Daoy (cell line): ENCODE measurements around the gene SOCS4. TPM values are rescaled to one million over a fixed set of nuclear protein-coding genes. Genes with fewer than 3 reads are reported as not detected.
"Not testable (repeated sequence)": the region's sequence is repeated elsewhere in the genome, so short reads cannot be mapped to it uniquely, and the experiment has no call there.

Experiments used
- DNase-seq: peaks from one replicate; pipeline ENCODE4 v3.0.0-alpha.2; 2015; ENCODE audit warnings: low read depth
- total RNA-seq: library from RNA; depleted of rRNA; stranded (reverse); fragments of >200 nt; shearing (Covaris generic); gene quantifications from 2 replicates; pipeline ENCODE4 v1.2.3, GENCODE V29; 2014; rRNA removed

SOCS4 gene, protein sequence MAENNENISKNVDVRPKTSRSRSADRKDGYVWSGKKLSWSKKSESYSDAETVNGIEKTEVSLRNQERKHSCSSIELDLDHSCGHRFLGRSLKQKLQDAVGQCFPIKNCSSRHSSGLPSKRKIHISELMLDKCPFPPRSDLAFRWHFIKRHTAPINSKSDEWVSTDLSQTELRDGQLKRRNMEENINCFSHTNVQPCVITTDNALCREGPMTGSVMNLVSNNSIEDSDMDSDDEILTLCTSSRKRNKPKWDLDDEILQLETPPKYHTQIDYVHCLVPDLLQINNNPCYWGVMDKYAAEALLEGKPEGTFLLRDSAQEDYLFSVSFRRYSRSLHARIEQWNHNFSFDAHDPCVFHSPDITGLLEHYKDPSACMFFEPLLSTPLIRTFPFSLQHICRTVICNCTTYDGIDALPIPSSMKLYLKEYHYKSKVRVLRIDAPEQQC
- 18.9 and 21.2 TPM in 2 replicates for total RNA-seq

DNA sequence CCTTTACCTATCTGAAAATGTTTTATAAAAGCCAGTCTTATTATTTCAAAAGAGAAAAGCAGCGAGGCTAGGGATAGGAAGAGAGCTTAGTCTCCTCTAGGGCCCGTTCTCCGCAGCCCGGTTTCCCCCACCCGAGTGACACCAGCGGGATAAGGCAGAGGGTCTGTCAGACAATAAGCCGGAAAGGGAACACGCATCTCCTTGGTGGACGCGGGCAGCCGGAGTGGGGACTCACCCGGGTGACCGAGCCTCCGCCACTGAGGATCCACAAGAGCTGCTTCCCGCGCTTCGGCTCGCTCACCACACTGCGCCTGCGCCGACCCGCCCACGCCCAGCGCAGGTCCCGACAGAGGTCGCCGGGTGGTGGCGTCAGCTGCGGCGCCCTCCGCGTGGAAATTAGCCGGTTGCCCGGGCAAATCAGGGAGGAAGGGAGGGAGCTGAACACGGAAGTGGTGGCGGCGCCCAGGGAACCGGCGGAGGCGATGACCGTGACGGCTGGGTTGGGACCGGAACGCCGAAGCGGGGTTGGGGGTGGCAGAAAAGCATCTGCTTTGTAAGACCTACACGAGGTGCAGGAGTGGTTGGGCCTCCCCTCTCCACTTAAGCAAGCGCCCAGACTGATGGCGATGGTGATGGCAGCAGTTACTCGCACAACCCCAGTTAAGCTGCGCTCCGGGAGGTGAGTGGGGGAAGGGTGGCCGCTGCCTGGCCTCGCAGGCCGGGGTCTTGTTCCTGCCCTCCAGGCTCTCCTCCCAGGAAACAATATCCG, at the start of gene SOCS4, which contains the start of gene WDHD1:
TSS of gene SOCS4 (plus strand) at position 444 of the 769 bp plus-strand sequence. CDS start 15,806 bp downstream, outside the sequence.
TSS of gene WDHD1 (minus strand) at position 307 of the 769 bp plus-strand sequence. CDS start 312 bp downstream, outside the sequence.
- peak; percentile 99 for DNase-seq

DNA sequence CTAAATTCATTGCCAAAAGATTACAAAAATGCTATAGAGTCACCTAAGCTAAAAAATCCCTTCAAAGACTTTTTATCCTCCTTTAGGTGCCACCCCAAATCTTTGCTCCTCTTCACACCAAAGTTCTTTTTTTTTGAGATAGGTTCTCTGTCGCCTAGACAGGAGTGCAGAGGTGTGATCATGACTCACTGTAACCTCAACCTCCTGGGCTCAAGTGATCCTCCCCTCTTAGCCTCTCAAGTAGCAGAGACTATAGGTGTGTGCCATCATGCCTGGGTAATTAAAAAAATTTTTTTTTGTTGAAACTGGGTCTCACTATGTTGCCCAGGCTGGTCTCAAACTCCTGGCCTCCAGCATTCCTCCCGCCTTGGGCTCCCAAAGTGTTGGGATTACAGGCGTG, 48.0 kb upstream of the SOCS4 start:
- DNase-seq: no peak

DNA sequence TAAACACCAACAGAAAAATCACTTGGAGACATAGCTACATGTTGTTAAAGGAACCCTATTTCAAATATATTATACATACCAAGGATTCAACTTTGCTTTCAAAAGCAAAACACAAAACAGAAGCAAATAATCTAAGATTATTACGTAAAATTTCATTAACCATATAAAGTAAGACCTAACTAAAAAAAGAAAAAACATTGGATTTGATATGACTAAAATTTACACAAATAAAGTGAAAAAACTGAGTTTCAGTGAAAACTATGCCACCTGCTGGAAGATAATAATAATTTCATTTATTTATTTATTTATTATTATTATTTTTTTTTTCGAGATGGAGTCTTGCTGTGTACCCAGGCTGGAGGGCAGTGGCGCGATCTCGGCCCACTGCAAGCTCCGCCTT, 45.3 kb upstream of the SOCS4 start:
- DNase-seq: no peak

DNA sequence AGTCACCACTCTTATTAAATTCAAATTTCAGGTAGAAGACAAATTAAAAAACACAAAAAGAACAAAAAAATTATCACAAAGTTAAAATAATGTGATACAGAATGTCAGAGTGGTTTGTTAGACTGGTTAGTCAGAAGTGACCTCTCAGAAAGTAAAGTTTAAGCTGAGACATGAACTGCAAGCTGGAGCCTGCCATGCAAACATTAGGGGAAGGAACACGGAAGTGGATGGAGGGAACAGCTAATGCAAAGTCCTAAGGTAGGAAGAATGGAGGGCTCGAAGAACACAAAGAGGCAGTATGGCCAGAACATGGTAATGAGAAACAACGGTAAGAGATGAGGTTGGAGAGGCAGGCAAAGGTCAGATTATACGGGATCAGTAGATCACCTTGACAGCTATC, 41.9 kb upstream of the SOCS4 start:
- no peak for DNase-seq

DNA sequence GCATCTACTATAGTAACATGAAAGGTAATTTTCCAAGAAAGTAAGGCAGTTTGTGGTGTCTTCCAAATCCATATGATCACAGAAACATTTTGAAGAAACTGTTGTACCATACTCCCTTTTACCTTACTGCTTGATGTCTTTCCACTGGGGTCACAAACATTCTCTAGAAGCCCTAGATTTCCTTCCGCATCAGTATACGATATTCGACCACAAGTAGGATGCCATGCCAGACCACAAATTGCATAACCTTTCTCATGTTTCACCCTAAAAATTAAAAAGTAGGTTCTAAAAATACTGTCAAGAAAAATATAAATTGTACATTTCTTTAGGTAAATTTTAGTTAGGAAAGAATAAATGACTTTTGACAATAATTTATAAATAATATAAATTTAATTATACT, 26.7 kb upstream of the SOCS4 start:
- no peak for DNase-seq

DNA sequence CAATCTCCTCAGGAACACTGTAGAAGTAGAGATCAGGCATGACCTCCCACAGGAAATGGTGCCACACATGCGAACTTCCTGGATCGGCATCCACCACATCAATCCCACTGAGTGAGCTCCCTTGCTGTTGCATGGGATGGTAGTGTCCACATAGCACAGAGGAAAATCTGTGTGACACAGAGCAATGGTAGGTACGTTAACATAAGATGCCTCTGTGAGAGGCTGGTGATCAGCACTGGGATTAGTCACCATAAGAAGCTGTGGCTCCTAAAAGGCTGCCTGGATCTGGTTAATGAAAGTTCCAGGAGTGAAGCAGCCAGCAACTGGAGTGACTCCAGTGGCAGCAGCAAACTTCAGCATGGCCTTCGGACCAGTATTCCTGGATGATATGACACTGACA, 22.0 kb upstream of the SOCS4 start:
- DNase-seq: no peak

DNA sequence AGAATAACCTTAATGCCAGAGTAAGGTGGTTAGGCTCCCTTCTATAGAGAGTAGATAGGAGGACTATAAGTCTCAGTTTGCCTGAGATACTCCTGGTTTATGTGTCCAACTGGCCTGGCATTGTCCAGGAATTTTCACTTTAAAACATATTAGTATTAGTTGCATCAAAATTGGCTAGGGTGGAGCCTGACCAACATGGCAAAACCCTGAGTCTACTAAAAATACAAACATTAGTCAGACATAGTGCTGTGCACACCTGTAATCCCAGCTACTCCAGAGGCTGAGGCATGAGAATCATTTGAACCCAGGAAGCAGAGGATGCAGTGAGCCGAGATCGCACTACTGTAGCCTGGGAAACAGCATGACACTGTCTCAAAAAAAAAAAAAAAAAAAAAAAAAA, 12.0 kb upstream of the SOCS4 start:
- no peak for DNase-seq

DNA sequence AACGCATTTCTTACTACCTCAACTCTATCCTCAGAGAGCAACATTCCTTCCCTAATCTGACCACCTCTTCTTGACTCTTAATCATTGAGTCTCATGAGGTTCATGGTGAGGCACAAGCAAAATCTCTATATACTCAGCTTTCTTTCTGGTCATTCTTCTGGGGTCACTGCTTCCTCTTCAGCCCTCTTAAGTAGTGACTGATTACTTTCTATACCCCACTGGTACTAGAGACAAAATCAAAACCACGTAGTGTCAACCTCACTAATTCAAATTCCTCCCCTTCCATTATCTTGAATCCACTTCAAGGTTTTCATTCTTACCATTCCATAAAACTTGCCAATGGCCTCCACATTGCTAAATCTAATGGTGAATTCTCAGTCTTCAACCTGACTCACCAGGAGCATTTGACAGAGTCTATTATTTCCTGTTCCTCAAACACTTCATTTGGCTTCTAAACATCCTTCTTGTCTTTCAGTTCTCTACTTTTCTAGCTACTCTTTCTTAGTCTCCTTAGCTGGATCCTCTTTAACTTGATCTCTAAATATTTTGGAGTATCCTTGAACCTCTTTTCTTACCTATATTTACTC, 7.0 kb upstream of the SOCS4 start:
- DNase-seq: no peak

DNA sequence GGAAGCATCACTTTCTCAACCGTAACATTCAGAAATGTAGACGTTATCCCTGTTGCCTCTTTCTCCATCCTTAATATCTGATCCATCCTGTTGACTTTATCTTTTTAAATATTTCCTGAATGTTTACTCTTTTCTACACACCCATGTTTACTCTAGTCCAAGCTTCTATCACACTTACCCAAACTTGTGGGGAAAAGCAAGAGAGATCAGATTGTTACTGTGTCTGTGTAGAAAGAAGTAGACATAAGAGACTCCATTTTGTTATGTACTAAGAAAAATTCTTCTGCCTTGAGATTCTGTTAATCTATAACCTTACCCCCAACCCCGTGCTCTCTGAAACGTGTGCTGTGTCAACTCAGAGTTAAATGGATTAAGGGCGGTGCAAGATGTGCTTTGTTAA, 2.7 kb upstream of the SOCS4 start:
- DNase-seq: not testable (repeated sequence)

DNA sequence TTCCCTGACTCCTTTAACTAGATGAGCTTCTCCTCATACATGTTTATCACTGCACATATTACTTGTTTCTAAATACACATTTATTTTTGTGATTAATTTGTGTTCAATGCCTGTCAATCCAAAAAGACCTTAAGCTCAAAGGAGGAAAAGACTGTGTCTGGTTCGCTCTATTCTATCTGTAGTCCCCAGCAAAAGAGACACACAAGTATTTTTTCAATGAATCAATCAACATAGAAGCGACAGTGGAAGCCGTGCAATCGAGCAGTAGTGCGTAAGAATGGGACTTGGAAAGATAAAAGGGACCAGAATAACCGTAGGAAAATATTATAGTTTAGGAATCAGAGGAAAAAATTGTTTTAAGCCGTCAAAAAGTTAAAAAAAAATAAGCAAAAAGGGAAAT, 1.1 kb upstream of the SOCS4 start:
- no peak for DNase-seq

DNA sequence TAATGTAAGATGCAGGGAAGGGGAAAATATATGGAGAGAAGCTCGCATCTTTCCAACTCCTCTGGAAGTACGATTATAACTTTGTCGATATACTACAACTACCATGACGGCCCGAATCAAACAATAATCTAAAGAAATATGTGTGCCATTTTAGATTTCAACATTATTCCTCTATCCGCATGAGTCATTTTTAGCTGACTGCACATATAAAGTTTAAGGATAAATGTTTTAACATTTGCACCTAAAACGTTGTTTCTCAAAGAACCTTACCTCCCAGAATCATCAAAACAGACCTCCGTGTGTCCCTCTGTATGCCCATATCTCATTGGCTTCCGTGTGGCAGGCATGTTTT, 619 bp upstream of the SOCS4 start:
- DNase-seq: no peak

DNA sequence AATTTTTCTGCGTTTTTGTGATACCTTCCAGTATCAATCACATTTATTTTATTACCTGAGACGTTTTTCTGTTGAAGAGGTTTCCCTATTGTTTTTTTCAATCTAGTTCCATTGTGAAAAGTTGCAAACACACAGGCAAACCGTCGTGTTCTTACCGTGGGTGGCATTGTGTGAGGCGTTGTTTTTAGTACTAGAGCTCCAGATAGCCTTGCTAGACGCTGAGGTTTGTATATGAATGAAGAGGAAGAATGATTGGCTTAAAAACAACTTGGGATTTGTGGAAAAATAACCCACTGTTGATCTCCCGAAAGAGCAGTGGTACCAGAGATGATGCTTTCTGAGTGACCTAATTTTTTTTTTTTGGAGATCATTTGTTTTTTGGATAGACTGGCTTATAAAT, 1.0 kb downstream of the SOCS4 start:
- DNase-seq: no peak

DNA sequence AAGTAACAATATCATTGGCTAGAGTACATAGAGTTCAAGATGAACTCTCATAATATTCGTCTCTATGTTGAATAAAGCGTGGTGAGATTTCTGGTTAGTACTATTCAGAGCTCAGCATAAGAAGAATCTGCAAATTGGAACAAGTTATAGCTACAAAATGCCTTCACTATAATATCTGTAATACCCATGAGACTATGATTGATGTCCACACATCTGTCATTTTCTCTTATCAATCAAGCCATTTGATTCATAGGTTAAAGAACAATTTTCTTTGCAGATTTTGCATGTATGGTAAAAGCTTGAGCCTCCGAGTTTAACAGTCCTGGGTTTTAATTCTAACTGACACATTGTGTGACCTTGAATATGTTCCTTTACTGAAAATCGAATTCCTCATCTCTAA, 1.4 kb downstream of the SOCS4 start:
- no peak for DNase-seq

DNA sequence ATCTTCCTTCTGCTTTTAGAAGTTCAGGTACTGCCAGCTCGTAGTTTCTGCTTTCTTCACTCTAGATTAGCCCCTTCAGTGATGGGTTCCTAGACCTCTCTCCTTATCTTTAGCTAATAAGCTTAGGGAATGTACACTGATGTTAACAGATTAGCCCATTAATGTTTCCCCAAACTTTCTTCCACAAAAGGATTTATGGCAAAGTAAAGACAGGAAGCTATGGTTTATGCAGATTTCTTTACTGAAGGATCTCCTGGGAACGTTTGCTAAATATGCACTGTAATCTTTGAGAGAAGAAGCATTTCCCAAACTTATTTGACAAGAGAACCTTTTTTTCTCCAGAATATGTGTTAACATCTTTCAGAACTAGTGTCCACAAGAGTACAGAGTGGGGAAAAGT, 4.2 kb downstream of the SOCS4 start:
- DNase-seq: no peak

DNA sequence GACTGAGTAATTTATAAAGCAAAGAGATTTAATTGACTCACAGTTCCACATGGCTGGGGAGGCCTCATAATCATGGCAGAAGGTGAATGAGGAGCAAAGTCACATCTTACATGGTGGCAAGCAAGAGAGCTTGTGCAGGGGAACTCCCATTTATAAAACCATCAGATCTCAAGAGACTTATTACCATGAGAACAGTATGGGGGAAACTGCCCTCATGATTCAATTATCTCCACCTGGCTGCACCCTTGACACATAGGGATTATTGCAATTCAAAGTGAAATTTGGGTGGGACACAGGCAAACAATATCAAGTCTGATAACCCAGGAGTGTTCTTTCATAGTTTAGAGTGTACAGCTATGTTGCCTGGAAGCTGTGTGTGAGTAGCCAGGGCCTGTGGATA, 11.0 kb downstream of the SOCS4 start:
- DNase-seq: not testable (repeated sequence)

DNA sequence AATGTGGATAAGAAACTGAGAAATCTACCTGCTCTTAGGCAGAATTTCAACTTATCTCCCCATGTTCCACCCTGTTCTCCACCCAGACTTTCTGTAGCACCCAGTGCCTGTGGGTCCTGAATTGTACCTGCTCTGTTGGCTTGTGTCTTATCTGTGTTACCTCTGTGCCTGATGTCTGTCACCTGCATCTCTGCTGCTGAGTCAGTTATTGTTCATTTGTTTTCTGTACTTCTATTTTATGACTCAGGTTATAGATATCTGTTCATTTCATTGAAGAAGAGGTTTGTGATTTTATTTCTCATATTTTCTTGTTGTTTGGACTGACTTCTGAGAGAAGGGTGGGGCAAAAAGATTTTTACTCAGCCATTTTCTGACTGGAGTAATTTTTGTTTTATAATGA, 11.7 kb downstream of the SOCS4 start:
- no peak for DNase-seq

DNA sequence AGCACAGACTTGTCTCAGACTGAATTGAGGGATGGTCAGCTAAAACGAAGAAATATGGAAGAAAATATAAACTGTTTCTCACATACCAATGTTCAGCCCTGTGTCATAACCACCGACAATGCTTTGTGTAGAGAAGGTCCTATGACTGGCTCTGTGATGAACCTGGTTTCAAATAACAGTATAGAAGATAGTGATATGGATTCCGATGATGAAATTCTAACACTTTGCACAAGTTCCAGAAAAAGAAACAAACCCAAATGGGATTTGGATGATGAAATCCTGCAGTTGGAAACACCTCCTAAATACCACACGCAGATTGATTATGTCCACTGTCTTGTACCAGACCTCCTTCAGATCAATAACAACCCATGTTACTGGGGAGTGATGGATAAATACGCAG, 16.5 kb downstream of the SOCS4 start:
- no peak for DNase-seq

DNA sequence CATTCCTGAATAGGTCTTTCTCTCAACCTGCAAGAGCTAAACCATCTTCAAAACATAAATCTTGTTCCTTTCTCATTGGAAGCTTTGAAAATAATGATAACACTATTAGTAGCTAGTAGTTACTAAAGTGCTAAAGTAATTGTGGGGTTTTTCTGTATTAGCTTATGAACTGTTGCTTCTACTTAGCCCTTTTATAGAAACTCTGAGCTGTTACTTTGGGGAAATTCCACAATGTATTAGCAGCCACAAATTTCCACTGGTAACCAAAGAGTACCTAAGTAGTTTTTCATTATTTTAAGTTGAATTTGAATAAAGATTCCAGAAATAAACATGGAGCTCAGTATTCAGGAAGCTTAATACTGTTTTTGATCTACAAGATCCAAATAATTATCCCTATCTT, 18.1 kb downstream of the SOCS4 start:
- DNase-seq: no peak

DNA sequence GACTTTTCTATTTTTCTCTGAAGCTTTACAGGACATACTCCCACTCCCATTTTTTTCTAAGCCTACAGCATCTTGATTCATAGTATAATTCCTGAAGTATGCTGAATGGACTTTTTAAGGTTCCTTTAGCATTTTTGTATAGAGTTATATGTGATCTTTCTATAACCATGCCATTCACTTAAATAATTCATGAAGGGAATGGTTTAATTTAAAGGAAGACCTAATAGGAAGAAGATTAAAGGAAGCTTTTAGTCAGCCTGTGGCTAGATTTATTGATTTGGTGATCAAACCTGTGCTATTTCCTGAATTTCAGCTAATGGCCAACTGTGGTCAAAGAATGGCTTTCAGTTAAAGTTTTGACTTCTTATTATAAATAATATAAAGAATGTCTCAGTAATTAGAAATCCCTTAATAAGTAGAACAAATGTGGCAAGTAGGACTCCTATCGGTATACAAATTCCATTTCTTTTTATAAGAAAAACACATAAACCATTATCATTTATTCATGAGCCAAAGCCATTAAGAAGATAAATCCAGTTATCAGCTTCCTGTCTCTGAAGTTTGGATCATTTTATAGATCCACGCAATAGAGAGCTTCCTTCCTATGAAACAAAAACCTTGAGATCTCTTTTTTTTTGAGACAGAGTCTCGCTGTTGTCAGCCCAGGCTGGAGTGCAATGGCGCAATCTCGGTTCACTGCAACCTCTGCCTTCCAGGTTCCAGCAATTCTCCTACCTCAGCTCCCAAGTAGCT, 20.4 kb downstream of the SOCS4 start:
- no peak for DNase-seq

DNA sequence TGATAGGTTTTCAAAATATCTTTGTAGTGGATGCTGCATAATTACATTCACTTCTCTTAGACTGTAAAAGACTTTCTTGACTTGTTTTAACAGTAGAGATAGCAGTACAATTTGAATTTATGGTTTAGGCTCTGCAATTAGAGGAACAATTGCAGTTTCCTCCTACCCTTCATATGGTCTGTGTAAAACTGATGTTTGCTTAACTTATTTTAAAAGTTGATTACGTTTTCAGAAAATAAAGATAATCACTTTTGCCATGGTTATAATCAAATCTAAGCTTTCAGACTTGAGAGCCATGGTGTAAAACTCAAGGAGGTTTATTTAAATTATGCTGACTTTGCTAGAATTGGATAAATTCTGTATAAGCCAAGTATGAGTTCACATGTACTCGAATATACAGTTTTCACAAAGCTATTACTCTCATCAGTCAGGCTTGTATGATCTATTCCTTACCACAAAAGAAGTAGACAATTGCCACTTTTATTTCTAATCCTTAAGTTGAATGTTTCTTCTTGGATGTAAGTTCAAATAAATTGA, 21.9 kb downstream of the SOCS4 start:
- DNase-seq: no peak

DNA sequence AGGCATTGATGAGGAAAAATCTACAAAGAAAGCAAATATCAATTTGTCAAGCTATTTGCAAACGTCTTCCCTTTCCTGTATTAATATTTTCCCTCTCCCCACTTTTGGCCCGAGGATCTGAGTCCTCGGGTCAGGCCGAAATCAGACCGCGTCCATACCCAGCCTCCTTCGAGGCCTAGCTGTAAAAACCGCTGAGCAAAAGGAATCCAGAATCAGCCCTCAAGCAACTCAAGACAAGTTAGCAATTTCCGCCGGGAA, 24.1 kb downstream of the SOCS4 start:
- DNase-seq: no peak
